NCI-H2029 treated with DMSO at 0.1 percent for 48 hours (cell line): Measurements from ENCODE around the gene ACRBP.
"Not testable (repeated sequence)": the region's sequence is repeated elsewhere in the genome, so short reads cannot be mapped to it uniquely, and the experiment has no call there.

Experiments
- DNase-seq: peaks from one replicate; lab custom pipeline; 2025; lab: John Stamatoyannopoulos, UW

The ACRBP gene

DNA sequence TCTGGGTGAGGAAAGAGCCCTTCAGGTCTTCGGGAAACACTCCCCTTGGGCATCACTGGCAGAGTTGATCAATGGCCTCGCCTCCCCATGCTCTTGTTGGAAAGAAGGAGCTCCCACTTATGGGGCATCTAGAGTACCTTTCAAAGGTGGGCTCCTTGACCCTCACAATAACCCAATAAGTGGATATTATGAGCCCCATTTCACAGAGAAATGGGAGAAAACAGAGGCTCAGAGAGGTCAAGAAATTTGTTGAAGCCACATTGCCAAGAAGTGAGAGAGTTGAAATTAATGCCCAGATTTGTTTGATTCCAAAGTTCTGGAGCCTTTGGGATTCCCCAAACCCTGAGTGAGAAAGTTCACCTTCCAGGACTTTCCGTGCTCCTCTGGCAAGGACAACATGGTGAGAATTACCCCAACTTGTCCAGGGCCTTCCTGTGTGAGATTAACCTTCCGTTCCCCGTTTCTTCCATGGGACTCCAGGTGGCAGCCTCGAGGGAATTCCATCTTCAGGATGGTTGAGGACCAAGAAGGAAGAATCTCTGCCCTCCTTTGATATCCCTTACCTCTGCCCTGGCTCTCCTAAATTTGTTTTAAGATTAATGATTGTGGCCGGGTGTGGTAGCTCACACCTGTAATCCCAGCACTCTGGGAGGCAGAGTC is 32.6 kb downstream of the ACRBP start:
- DNase-seq = no peak

DNA sequence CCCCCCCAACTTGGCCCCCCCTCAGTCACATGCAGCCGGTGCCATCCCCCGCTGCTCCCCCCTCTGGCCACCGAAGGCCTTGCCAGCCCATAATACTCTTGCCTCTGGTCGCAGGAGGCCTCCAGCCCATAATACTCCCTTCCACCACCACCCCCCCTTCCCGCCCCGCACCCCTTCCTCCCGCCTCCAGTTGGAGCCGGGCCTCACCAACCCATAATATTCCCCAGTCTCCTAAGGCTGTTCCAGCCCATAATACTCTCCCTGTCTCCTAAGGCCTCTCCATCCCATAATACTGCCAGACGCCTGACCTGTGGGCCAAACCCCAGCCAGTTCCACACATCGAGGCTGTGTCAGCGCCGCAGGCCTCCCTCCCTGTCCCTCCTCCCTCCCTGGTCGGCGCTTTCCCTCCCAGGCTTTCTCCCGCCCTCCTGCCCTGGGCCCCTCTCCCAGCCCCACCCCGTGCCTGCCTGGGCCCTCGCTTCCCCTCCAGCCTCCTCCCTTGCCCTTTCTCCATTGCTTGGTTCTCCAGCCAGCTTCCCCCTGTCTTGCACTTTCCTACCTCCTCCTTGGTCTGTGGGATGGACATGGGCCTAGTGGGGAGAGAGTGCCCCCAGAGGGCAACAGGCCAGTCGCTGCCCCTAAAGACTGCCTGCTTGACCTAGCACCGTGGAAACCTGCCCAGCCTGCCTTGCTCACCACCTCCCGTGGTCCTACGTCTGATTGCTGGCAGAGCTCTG is 33.3 kb downstream of the ACRBP start:
- peak; percentile 92 for DNase-seq

DNA sequence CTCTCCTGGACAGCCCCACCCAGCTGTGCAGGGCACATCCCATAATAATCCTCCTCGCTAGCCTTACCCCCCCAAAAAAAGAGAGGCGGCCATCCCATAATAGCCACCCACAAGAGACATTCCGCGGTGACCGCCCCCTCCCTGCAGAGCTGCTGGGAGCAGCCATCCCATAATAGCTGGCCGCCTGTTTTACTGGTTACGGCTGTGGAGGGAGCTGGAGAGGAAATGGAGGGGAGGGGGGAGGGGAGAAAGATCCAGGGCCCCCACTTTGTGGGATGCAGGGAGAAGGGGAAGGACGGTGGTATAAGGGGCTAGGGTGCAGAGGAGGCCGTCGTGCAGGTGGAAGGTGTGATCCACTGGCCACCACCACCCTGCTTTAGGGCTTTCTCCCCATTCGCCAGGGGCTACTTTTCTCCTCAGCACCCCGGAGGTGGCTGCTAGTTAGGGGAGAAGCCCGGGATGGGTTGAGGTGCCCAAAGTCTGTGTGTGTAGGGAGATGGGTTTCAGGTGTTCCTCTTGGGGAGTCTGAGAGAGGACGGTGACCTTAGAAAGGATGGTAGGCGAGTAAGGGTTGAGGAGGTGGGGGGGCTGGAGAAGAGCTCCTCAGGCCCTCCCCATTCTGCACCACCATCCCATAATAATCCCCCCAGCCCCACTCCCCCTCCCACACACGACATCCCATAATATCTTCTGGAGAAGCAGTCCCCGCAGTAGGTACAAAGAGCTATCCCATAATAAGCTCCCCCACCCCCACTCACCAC is 34.0 kb downstream of the ACRBP start:
- DNase-seq = peak; percentile 59

GRCh38 chr12:6612652-6613014 is 34.6 kb downstream of the ACRBP start:
- no peak for DNase-seq

GRCh38 chr12:6612247-6612646 is 35.0 kb downstream of the ACRBP start:
- DNase-seq = no peak

- no peak for DNase-seq
These were observed 38.5 kb downstream of the ACRBP start for GRCh38 chr12:6608592-6609281.

DNA sequence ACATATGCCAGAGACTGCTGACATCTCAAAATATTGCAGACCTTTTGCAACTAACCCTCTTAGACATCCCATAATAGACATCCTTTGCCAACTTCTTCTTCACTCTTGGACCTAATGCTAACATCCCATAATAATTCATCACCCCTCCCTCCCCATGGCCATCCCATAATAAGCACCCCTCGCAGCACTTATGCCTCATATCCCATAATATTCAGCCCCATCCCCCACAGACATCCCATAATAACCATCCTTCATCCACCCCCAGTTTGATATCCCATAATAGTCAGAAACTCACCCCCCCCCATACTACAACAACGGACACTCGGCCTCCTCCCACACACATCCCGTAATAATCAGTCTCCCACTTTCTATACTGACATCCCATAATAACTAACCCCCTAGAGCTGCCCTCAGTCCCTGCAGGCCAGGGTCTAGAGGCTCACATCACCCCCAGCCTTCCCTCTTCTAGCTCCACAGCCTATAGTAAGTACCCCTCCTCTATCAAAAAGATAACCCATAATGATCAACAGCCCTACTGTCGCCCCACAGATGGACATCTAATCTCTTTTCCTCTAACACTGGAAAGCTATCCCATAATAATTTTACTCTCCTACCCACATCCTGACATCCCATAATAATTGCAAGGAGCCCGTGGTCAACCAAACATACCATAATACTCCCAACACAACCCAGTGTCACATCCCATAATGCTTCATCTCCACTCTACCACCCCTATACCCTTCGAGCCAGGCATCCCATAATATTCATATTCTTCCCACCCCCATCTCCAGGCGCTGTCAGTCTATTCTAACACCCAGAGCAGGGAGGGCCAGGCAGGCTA is 39.3 kb downstream of the ACRBP start:
- DNase-seq = peak; percentile 58

DNA sequence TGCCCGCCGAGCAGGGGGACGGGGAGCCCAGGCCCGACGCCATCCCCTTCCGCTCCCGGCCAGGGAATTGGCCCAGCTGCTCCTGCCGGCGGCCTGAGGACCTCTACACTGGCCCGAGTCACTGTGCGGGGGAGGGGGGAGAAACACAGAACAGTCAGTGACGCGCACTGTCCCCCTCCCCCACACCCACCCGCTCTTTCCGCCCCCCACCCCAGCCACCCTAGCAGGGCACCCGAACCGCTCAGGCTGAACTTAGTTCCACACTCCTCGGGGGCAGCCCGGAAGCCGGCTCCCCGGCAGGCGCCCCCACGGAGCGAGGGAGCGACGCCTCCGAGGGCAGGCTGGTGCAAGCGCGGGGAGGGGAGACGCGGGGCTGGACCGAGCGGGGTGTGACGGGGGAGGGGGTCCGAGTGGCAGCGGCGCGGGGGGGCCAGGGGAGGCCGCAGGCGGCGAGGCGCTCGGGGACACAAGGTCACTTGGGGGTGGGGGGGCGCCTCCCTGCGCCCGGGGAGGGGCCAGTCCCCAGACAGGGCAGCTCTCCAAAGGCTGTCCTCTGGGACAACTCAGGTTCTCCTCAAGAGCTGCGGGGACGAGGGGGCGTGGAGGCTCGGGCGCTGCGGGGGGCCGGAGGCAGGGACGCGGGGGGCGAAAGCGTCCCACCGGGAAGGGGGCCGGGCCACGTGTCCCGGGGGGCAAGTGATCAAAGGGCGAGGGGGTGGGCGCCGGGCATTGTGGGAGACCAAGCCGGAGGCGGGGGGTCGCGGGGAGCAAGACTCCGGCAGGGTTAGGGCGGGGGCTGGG is 40.7 kb downstream of the ACRBP start:
- DNase-seq = no peak

DNA sequence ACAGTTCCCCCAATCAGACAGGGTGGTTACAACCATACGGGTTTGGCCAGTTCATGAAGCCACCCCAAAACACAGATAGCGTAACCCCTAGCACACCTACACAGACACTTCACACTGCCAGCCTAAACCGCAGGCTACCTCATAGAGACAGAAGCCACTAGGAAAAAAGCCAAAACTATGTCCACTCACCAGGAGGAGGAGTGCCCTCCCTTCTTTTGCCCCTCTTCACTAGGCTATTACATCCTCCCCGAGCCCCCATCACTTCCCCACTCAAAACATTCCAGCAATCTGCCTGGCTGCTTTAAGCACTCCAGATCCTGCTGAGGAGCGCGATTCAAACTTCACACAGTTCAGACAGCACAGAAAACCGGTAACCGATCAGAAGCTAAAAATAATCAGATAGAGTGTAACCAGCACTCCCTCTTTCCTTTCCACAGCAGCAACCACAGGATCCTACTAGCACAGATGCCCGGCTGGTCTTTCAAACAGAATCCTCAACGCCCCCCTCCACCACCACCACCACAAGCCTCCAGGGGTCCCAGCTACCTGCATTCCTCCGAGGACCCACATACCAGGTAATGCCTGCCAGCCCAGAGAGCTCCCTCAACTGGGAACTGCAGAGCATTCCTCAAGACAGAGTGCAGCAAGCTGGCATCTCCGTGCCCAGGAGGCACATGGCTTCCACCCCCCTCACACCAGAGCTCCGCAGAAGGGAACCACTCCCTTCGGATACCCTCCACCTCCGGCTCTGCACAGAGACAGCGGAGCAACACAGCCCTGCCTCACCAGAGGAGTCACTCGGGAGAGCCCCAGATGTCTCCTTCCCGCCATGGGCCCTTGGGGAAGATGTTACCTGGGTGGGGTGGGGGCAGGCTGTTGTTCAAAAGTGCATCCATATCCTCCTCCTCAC is 41.6 kb downstream of the ACRBP start:
- peak; percentile 25 for DNase-seq

DNA sequence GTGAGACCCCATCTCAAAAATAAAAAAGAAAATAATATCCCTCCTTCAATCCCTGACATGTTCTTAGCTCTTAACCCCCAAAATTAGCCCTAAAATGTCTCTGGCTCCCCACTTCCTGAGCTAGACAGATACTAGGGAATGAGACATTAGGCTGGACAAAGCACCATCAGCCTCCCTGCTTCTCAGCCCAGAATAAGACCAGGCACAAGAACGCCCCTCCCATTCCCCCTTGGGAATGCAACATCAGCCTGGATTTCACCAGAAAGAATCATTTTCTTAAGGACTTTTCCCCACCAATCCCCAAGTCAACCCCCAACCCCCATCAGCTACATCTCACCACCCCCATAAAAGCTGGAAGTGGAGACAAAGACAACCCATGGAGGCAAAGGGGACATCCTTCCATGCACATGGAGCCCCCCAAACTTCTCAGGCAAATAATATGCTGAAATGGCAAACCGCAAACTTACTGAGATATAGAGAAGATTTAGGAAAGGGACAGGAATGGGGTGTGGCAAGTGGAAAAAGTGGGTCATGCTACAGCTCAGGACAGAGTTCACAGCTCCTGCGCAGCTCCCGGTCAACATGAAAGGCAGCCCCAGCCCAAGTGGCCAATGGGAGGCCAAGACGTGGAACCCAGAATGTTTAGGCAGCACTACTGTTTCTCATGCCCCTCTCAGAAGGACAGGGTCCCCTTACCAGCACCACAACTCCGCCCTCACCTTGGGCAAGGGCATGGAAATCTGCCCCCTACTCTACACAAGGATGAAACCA is 42.8 kb downstream of the ACRBP start:
- DNase-seq = no peak

DNA sequence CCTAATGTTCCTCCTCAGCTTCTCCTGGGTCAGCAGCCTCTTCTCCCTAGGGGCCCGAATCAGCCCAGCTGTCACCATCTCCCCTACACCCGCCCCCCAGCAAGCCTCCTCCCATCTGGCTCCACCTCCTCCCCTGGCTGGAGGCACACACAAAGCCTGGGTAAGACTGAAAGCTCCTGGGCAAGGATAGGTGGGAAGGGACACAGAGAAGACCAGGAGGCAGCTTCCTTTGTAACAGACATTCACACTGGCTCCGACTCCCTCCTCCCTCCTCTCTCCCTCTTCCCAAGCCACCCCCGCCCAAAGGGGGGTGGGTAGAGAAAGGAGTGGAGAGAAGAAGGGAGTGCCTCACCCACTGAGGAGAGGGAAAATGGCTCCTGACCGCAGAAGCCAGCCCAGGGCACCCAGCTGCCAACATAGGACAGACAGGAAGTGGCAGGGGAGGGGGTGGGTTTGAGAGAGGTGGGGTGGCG is 44.1 kb downstream of the ACRBP start:
- no peak for DNase-seq

- DNase-seq = no peak
These were observed 44.7 kb downstream of the ACRBP start for GRCh38 chr12:6602526-6602925.

DNA sequence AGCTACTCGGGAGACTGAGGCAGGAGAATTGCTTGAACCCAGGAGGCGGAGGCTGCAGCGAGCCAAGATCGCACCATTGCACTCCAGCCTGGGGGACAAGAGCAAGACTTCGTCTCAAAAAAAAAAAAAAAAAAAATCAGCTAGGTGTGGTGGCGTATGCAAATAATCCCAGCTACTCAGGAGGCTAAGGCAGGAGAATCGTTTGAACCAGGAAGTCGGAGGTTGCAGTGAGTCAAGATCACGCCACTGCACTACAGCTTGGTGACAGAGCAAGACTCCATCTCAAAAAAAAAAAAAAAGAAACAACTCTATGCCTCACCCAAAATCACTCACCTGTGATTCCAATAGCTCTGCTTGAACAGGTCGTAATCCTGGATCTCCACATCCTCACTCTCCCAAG is 51.6 kb downstream of the ACRBP start:
- not testable (repeated sequence) for DNase-seq

GRCh38 chr12:6592087-6592486 is 55.1 kb downstream of the ACRBP start:
- no peak for DNase-seq
